OCI-LY3 (cell line): ENCODE results near the gene RPS6KL1.

Source experiments
- H2AFZ ChIP-seq: fragments of 200-600, 300-600 bp; shearing (Covaris generic); 2 replicates; pipeline ENCODE4 v1.6.0; 2014; ENCODE audit warnings: antibody characterized with exemption, low read depth, low read length
- H3K27ac ChIP-seq: fragments of 200-600, 300-600 bp; sonication (generic); 2 replicates; pipeline ENCODE4 v1.5.1; 2014; ENCODE audit warnings: mild to moderate bottlenecking, low read length, moderate library complexity, mixed read lengths
- H3K27me3 ChIP-seq: fragments of 200-600, 300-600 bp; sonication (generic); 2 replicates; pipeline ENCODE4 v1.6.1; 2014; ENCODE audit warnings: low read depth, low read length, mixed read lengths
- H3K36me3 ChIP-seq: fragments of 200-600, 300-600 bp; sonication (generic); replicated peaks from 2 replicates; pipeline ENCODE3; 2014; ENCODE audit warnings: low read depth, low read length, mixed read lengths
- H3K4me1 ChIP-seq: fragments of 300-600, 200-600 bp; sonication (generic); 2 replicates; pipeline ENCODE4 v1.6.1; 2014; ENCODE audit warnings: low read length, mixed read lengths
- H3K4me2 ChIP-seq: fragments of 200-600, 300-600 bp; sonication (generic); 2 replicates; pipeline ENCODE4 v1.6.1; 2014; ENCODE audit warnings: low read length, mixed read lengths
- H3K4me3 ChIP-seq: fragments of 300-600, 200-600 bp; sonication (generic); 2 replicates; pipeline ENCODE4 v1.5.1; 2014; ENCODE audit warnings: antibody characterized with exemption, mild to moderate bottlenecking, low read length, moderate library complexity
- H3K79me2 ChIP-seq: fragments of 300-600, 200-600 bp; shearing (Covaris generic); 2 replicates; pipeline ENCODE4 v1.6.1; 2014; ENCODE audit warnings: mild to moderate bottlenecking, low read length, mixed read lengths
- H3K9ac ChIP-seq: fragments of 300-600, 200-600 bp; shearing (Covaris generic); 2 replicates; pipeline ENCODE4 v1.6.0; 2014; ENCODE audit warnings: mild to moderate bottlenecking, low read length, moderate library complexity
- H3K9me3 ChIP-seq: fragments of 200-600, 300-600 bp; shearing (Covaris generic); 2 replicates; pipeline ENCODE4 v1.6.1; 2014; ENCODE audit warnings: low read length, mixed read lengths; ENCODE audit not compliant: insufficient read depth
- H4K20me1 ChIP-seq: fragments of 200-600, 300-600 bp; sonication (generic); 2 replicates; pipeline ENCODE4 v1.6.1; 2016; ENCODE audit warnings: low read length, mixed read lengths; ENCODE audit not compliant: insufficient read depth
- EZH2phosphoT487 ChIP-seq: fragments of 200-600 bp; shearing (Covaris generic); IDR thresholded peaks from 2 replicates; pipeline ENCODE4 v1.6.1; 2018; ENCODE audit warnings: antibody characterized with exemption, mixed run types, low read depth
- TF ChIP-seq, protein P1 (sequence below): fragments of 200-600, 300-600 bp; sonication (generic); IDR thresholded peaks from 2 replicates; pipeline ENCODE4 v1.5.1; 2014; ENCODE audit warnings: antibody characterized with exemption, low read length, low read depth

Gene RPS6KL1

DNA sequence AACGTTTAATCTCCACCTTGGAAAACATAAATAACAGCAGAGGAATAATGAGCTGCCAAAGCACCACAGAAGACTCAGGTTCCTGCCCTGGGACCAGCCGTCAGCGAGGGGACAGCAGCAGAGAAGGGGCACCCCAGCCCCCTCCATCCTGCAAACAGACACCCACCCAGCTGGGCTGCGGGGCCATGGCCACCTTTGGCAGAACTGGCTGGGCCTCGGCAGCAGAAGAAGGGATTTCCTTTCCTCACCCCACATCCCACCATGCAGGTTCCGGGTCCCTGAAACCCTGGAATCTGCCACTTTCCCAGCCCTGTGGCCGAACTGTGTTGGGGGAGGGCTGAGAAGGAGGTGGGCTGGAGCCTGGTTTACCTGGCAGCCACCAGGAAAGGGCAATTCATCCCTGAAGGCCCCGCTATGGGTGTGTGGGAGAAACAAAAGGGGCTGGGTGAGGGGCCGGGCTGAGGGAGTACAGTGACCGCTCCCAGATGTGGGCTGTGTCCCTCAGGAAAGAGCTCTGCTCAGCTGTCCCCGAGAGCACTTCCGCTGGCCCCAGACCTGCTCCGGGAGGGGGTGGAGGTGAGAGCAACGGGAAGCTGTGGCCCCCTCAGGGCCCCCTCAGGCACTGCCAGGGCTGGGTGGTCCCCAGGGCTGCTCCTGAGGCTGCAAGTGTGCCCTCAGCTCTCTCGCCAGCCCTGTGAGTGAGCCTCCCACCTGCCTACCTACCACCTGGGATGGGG lies 28.6 kb upstream of the RPS6KL1 start:
- Histone ChIP-seq H3K27ac (no peak overlapping the region), H3K79me2 (no peaks in the 10 kb centered on the region), H4K20me1 (no peaks in the 10 kb centered on the region), H3K4me2 (no peak overlapping the region), H3K27me3 (no peaks in the 10 kb centered on the region), H3K9me3 (no peaks in the 10 kb centered on the region), H3K4me3 (no peak overlapping the region), H3K9ac (no peak overlapping the region), H2AFZ (no peak overlapping the region), H3K36me3 (no peaks in the 10 kb centered on the region), H3K4me1 (peaks cover 5% of the 10 kb centered on the region)
- TF ChIP-seq EZH2phosphoT487 = no peak
- TF ChIP-seq, protein P1, sequence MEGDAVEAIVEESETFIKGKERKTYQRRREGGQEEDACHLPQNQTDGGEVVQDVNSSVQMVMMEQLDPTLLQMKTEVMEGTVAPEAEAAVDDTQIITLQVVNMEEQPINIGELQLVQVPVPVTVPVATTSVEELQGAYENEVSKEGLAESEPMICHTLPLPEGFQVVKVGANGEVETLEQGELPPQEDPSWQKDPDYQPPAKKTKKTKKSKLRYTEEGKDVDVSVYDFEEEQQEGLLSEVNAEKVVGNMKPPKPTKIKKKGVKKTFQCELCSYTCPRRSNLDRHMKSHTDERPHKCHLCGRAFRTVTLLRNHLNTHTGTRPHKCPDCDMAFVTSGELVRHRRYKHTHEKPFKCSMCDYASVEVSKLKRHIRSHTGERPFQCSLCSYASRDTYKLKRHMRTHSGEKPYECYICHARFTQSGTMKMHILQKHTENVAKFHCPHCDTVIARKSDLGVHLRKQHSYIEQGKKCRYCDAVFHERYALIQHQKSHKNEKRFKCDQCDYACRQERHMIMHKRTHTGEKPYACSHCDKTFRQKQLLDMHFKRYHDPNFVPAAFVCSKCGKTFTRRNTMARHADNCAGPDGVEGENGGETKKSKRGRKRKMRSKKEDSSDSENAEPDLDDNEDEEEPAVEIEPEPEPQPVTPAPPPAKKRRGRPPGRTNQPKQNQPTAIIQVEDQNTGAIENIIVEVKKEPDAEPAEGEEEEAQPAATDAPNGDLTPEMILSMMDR = no peak

DNA sequence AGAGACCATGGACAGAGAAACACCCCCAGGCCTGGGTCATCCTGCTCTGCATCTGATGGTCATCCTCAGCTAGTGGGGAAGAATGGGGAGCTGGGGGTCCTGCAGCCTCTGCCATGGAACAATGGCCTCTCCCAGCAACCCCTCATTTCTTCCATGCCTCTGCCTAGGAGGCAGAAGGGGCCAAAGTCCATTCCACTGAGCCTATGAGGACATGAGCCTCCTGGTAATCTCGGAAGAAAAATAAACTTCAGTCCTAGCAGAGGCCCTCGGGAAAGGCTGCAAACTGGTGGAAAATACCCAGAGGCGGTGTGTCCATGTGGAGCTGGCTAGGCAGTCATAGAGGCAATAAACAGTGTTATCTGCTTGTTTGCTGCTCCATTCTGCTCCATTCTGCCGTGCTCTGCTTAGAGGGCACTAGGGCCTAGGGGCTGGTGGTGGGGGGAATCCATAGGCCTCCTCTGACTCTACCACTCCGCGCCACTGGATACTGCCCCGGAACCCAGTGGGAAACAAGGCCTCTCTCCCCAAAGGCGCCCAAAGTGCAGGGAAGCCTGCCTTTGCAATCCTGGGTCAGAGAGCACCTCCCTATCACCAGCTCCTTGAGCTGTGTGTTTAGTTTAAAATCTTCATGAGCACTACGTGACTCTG lies 27.9 kb upstream of the RPS6KL1 start:
- no peak overlapping the region for H3K9ac ChIP-seq
- H3K36me3 ChIP-seq = no peaks in the 10 kb centered on the region
- H3K9me3 ChIP-seq = no peaks in the 10 kb centered on the region
- no peak overlapping the region for H3K27ac ChIP-seq
- H3K27me3 ChIP-seq = no peaks in the 10 kb centered on the region
- peaks cover 11% of the 10 kb centered on the region for H3K4me1 ChIP-seq
- H3K4me2 ChIP-seq = no peak overlapping the region
- no peaks in the 10 kb centered on the region for H4K20me1 ChIP-seq
- H2AFZ ChIP-seq = no peak overlapping the region
- no peak overlapping the region for H3K4me3 ChIP-seq
- no peak for TF ChIP-seq EZH2phosphoT487
- TF ChIP-seq, protein P1 = no peak
- no peaks in the 10 kb centered on the region for H3K79me2 ChIP-seq

DNA sequence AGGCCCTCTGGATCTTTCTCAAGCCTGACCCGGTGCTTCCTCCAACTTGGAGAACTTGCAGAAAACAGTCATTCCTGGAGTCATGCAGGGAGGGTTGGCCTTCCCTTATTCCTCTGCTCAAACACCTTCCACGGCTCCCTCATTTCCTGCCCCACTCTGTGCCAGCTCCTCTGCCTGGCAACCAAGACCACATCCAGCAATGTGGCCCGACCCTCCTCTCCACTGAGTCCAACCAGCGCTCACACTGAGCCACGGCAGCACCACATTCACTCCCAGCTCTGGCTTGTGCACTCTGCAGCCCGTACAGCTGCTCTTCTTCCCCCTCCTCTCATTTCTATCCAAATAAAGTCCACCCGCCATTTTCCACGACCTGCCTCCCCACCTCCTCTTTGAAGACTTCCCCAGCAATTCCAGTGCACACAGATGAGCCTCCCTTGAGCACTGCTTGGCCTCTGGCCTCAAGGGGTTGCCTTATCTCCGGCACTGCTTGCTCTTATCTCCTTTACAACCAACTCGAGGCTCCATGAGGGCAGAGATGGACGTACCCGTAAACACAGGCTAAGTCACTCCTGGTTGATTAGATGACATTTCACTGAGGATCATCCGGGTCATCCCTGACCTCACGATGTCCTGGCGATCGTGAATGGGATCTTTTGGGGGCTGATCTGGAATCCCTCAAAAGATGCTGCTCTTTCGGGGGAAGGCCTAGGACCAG lies 27.0 kb upstream of the RPS6KL1 start:
- H3K4me3 ChIP-seq = no peak overlapping the region
- no peaks in the 10 kb centered on the region for H3K27me3 ChIP-seq
- no peak overlapping the region for H3K4me2 ChIP-seq
- peaks cover 12% of the 10 kb centered on the region for H3K4me1 ChIP-seq
- H3K27ac ChIP-seq = no peak overlapping the region
- H2AFZ ChIP-seq = no peak overlapping the region
- no peak for TF ChIP-seq EZH2phosphoT487
- TF ChIP-seq, protein P1 = no peak
- no peak overlapping the region for H3K9ac ChIP-seq
- no peaks in the 10 kb centered on the region for H3K79me2 ChIP-seq
- H4K20me1 ChIP-seq = no peaks in the 10 kb centered on the region
- H3K36me3 ChIP-seq = no peaks in the 10 kb centered on the region
- no peaks in the 10 kb centered on the region for H3K9me3 ChIP-seq

DNA sequence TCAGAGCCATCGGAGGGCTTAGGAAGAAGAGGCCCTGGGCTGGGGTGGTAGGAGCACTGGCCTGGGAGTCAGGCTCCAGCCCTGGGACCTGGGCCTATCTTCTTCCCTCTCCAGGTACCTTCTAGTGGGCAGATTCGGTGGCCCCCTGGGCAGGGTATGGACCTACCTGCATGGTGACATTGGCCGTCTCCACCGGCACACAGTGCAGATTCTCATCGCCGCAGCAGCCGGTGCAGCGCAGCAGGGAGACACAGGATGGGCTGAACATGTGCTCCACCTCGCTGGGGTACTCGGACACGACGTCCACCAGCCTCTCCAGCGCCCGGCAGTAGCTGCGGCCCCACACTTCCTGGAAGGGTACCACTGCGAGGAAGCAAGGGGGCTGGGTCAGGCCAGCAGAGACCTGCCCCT lies 26.1 kb upstream of the RPS6KL1 start:
- H3K4me3 ChIP-seq = no peak overlapping the region
- H3K79me2 ChIP-seq = no peaks in the 10 kb centered on the region
- H3K4me1 ChIP-seq = peaks cover 12% of the 10 kb centered on the region
- H3K27me3 ChIP-seq = no peaks in the 10 kb centered on the region
- H3K4me2 ChIP-seq = no peak overlapping the region
- H4K20me1 ChIP-seq = no peaks in the 10 kb centered on the region
- no peak for TF ChIP-seq EZH2phosphoT487
- TF ChIP-seq, protein P1 = no peak
- H3K27ac ChIP-seq = no peak overlapping the region
- no peak overlapping the region for H3K9ac ChIP-seq
- H3K36me3 ChIP-seq = no peaks in the 10 kb centered on the region
- H3K9me3 ChIP-seq = no peaks in the 10 kb centered on the region
- no peak overlapping the region for H2AFZ ChIP-seq
